ENCODE results near the gene TMEM200A.

Gene TMEM200A

GRCh38 chr6:130470766-130471165 is 104.9 kb downstream of the TMEM200A start:
- TF ChIP-seq CTCF (IDR thresholded peaks at IDR 0.05) = no peak
- no peaks in the 10 kb centered on the region for H3K27me3 ChIP-seq
- intact Hi-C loops (cut with DNase I; ENCODE audit: low total_unique reads) = no loop called here

GRCh38 chr6:130473886-130474285 is 108.1 kb downstream of the TMEM200A start:
- no peak for DNase-seq
- H3K4me1 ChIP-seq = no peaks in the 10 kb centered on the region
- no peak overlapping the region for H3K27ac ChIP-seq
- no peaks in the 10 kb centered on the region for H3K27me3 ChIP-seq
- intact Hi-C loops (cut with DNase I; ENCODE audit: low total_unique reads) = no loop called here
- no peak overlapping the region for H3K4me3 ChIP-seq
- no peaks in the 10 kb centered on the region for H3K36me3 ChIP-seq
- no peak for TF ChIP-seq CTCF (IDR thresholded peaks at IDR 0.05)
- H3K9me3 ChIP-seq = peaks cover 0 to 3% (median 0%) of the 10 kb centered on the region in 3 donors

More at GRCh38 chr6:130470766-130471165, 104.9 kb downstream of the TMEM200A start:
- Histone ChIP-seq H3K27ac (no peak overlapping the region), H3K4me3 (no peak overlapping the region), H3K9me3 (peaks cover 0 to 3% (median 0%) of the 10 kb centered on the region in 3 donors), H3K36me3 (no peaks in the 10 kb centered on the region), H3K4me1 (no peaks in the 10 kb centered on the region)
- DNase-seq = no peak

- intact Hi-C loops (cut with DNase I; ENCODE audit: low total_unique reads) = no loop called here
- no peaks in the 10 kb centered on the region for H3K4me1 ChIP-seq
- no peak overlapping the region for H3K4me3 ChIP-seq
- no peaks in the 10 kb centered on the region for H3K9me3 ChIP-seq
- H3K36me3 ChIP-seq = no peaks in the 10 kb centered on the region
- H3K27me3 ChIP-seq = no peaks in the 10 kb centered on the region
- TF ChIP-seq CTCF (IDR thresholded peaks at IDR 0.05) = no peak
- no peak overlapping the region for H3K27ac ChIP-seq
- DNase-seq = no peak
These were observed 117.0 kb downstream of the TMEM200A start for GRCh38 chr6:130482645-130483390.

GRCh38 chr6:130485870-130486269 is 120.1 kb downstream of the TMEM200A start:
- DNase-seq = no peak
- Histone ChIP-seq H3K27ac (no peak overlapping the region), H3K4me1 (no peaks in the 10 kb centered on the region), H3K36me3 (no peaks in the 10 kb centered on the region), H3K27me3 (no peaks in the 10 kb centered on the region), H3K4me3 (no peak overlapping the region), H3K9me3 (no peaks in the 10 kb centered on the region)
- intact Hi-C loops (cut with DNase I; ENCODE audit: low total_unique reads) = no loop called here
- no peak for TF ChIP-seq CTCF (IDR thresholded peaks at IDR 0.05)

GRCh38 chr6:130486417-130486816 is 120.6 kb downstream of the TMEM200A start:
- Histone ChIP-seq H3K27ac (no peak overlapping the region), H3K9me3 (no peaks in the 10 kb centered on the region), H3K27me3 (no peaks in the 10 kb centered on the region), H3K4me1 (no peaks in the 10 kb centered on the region), H3K36me3 (no peaks in the 10 kb centered on the region), H3K4me3 (no peak overlapping the region)
- no peak for TF ChIP-seq CTCF (IDR thresholded peaks at IDR 0.05)
- no peak for DNase-seq
- intact Hi-C loops (cut with DNase I; ENCODE audit: low total_unique reads) = no loop called here
